GM12865 (cell line): Measurements from ENCODE around the gene SLCO1C1.

Experiments used
- DNase-seq: peaks from one replicate; pipeline ENCODE4 v3.0.0; 2010; ENCODE audit warnings: low read depth
- H3K4me3 ChIP-seq: 2 replicates; pipeline ENCODE4 v1.5.1; 2011; ENCODE audit warnings: mild to moderate bottlenecking, low read depth, low read length, control low read depth
- TF ChIP-seq, protein P1 (sequence below): IDR thresholded peaks from 2 replicates; pipeline ENCODE4 v1.5.1; 2011; ENCODE audit warnings: low read length, control low read depth, low read depth, inconsistent platforms; ENCODE audit not compliant: insufficient read depth; ENCODE audit errors: missing control alignments

The SLCO1C1 gene

GRCh38 chr12:20792971-20793370 is 97.8 kb downstream of the SLCO1C1 start:
- H3K4me3 ChIP-seq = no peak overlapping the region
- no peak for DNase-seq
- TF ChIP-seq, protein P1, sequence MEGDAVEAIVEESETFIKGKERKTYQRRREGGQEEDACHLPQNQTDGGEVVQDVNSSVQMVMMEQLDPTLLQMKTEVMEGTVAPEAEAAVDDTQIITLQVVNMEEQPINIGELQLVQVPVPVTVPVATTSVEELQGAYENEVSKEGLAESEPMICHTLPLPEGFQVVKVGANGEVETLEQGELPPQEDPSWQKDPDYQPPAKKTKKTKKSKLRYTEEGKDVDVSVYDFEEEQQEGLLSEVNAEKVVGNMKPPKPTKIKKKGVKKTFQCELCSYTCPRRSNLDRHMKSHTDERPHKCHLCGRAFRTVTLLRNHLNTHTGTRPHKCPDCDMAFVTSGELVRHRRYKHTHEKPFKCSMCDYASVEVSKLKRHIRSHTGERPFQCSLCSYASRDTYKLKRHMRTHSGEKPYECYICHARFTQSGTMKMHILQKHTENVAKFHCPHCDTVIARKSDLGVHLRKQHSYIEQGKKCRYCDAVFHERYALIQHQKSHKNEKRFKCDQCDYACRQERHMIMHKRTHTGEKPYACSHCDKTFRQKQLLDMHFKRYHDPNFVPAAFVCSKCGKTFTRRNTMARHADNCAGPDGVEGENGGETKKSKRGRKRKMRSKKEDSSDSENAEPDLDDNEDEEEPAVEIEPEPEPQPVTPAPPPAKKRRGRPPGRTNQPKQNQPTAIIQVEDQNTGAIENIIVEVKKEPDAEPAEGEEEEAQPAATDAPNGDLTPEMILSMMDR = no peak

DNA sequence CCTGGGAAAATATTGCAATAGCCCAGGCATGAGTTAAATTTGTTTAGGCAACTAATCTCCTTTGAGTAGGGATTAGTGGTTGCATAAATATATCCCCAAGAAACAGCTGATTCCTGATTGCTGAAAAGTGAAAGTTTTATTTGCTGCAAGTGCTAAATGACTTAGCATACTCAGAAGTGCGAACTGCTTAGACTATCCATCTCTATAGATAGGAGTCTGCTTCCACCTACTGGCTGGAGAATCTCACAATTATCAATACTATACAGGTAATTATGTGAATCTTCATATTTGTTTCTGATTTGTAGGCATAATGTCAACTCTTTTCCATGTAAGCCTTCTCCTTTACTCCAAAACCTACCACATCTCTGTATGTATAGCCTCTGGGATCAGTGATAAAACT is 103.4 kb downstream of the SLCO1C1 start:
- TF ChIP-seq, protein P1 = no peak
- DNase-seq = peak; percentile 4
- H3K4me3 ChIP-seq = no peak overlapping the region

GRCh38 chr12:20800160-20800559 is 105.0 kb downstream of the SLCO1C1 start:
- H3K4me3 ChIP-seq = no peak overlapping the region
- peak; percentile 5 for DNase-seq
- TF ChIP-seq, protein P1 = no peak

- TF ChIP-seq, protein P1 = no peak
- no peak for DNase-seq
Measured at GRCh38 chr12:20801035-20801434, 105.9 kb downstream of the SLCO1C1 start.

More at GRCh38 chr12:20801035-20801434, 105.9 kb downstream of the SLCO1C1 start:
- no peak overlapping the region for H3K4me3 ChIP-seq
